H1 (cell line): Measurements from ENCODE around the gene COL12A1. TPM values are rescaled to one million over a fixed set of nuclear protein-coding genes. Genes with fewer than 3 reads are reported as not detected.

Experiments used
- EGR1 ChIP-seq: IDR thresholded peaks from 2 replicates; pipeline ENCODE4 v1.6.1; 2011; ENCODE audit warnings: low read depth, low read length, borderline replicate concordance
- GABPA ChIP-seq: IDR thresholded peaks from 2 replicates; pipeline ENCODE4 v1.6.1; 2011; ENCODE audit warnings: mild to moderate bottlenecking, low read length, moderate library complexity, borderline replicate concordance; ENCODE audit not compliant: insufficient read depth
- RBBP5 ChIP-seq: IDR thresholded peaks from 2 replicates; pipeline ENCODE4 v1.7.1; 2012; ENCODE audit warnings: low read depth, mild to moderate bottlenecking, inconsistent platforms, low read length, moderate library complexity, borderline replicate concordance
- RFX5 ChIP-seq: IDR thresholded peaks from 2 replicates; pipeline ENCODE4 v1.6.1; 2011; ENCODE audit warnings: low read depth, low read length, improper control_type of control experiment, borderline replicate concordance
- SIRT6 ChIP-seq: IDR thresholded peaks from one replicate; pipeline ENCODE4 v1.7.1; 2012; ENCODE audit warnings: low read length, inconsistent platforms
- SP1 ChIP-seq: IDR thresholded peaks from 2 replicates; pipeline ENCODE4 v1.6.1; 2011; ENCODE audit warnings: low read depth, low read length
- SUZ12 ChIP-seq: fragments of 200-600 bp; sonication (generic); IDR thresholded peaks from 2 replicates; pipeline ENCODE4 v1.6.1; 2012; ENCODE audit warnings: mild to moderate bottlenecking, inconsistent platforms, low read length, moderate library complexity, mixed read lengths
- TAF1 ChIP-seq: IDR thresholded peaks from 2 replicates; pipeline ENCODE4 v1.6.1; 2011; ENCODE audit warnings: mild to moderate bottlenecking, low read depth, low read length
- polyA plus RNA-seq, 7 experiments: library from polyadenylated mRNA; depleted of rRNA in 3 of 7; stranded (reverse) in 5 of 7; unstranded in 2 of 7; fragments of >200 nt in 5 of 7; fragments of 200-250 nt in 2 of 7; gene quantifications; 1 replicate in 5 of 7; 2 replicates in 1 of 7; 4 replicates in 1 of 7; pipeline versions ENCODE4 v1.2.1 to v1.2.3, GENCODE V29; 2011 to 2013; ENCODE audit warnings: missing spikeins in 2 of 7, mixed read lengths in 2 of 7
- total RNA-seq: library from RNA; stranded (reverse); fragmentation: NEBNext Ultra II Directional; extraction: Animal tissue kit (Norgen Biotek cat#: 25700); gene quantifications from 2 replicates; pipeline ENCODE4 v1.2.1, GENCODE V29; 2021

COL12A1 gene
- total and polyA plus RNA-seq, 2 of the 8 experiments (the other 6 are each of a cell fraction or from before 2014, with no cell fraction given): 1.4 to 4.7 TPM

DNA sequence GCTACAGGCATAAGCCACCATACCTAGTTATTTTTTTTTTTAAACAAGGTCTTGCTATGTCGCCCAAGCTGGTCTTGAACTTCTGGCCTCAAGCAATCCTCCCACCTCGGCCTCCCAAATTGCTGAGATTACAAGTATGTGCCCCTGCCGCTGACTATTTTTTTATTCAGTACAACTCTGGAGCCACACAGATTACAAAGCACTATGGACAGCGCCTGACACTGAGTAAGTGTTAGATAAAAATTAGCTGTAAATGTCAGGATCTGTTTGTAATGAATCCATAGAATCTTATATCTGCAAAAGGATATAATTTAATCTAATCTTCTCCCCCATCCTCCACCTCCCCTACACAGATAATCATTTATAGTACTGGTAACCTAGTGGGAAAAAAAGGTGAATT is 15.3 kb upstream of the COL12A1 start (continued):
- TF ChIP-seq RBBP5 (no peak), RFX5 (no peak), SUZ12 (no peak), SIRT6 (no peak), TAF1 (no peak), SP1 (no peak), GABPA (no peak), EGR1 (no peak)
